HG03442 (cell line): ENCODE results near the gene CCNK.

Experiments
- ATAC-seq: cut with Tn5 transposase; IDR thresholded peaks from one replicate; pipeline ENCODE4 v1.9.1; 2021; ENCODE audit warnings: mild to moderate bottlenecking, moderate library complexity; ENCODE audit not compliant: unreplicated experiment

CCNK gene

DNA sequence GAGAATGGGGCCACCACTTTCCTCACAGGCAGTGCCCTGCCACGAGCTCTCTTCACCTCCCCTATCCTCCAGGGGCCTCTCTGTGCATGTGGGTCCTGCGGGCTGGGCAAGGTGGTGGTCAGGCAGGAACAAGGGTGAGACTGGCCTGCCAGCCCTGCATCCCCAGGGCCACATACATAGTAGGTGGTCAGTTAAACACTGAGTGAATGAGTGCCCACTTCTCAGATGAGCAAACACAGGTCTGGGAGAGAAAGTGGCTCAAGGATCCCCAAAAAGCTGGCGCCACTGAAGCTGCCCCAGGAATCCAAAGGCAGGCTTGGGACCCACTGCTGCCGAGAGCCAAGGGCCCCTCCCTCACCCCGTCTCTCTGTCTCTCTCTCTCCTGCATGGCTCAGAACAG lies 51.1 kb downstream of the CCNK start:
- ATAC-seq = no peak

DNA sequence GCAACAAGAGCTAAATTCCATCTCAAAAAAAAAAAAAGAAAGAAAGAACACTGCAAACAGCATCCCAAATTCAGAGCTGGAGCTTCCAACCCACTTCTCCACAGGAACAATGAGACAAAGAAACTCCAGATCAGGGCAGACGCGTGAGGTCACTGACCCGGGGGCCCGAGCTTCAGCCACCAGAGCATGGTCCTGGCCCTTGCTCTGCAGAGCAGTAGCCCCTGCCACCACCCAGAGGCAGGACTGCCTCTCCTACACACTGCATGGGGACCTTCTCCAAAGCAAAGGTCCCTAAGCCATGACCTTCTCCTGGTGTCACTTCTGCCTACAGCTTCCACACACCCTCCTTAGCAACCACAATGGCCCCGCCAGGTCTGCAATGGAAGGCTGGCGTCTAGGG lies 53.1 kb downstream of the CCNK start:
- no peak for ATAC-seq

DNA sequence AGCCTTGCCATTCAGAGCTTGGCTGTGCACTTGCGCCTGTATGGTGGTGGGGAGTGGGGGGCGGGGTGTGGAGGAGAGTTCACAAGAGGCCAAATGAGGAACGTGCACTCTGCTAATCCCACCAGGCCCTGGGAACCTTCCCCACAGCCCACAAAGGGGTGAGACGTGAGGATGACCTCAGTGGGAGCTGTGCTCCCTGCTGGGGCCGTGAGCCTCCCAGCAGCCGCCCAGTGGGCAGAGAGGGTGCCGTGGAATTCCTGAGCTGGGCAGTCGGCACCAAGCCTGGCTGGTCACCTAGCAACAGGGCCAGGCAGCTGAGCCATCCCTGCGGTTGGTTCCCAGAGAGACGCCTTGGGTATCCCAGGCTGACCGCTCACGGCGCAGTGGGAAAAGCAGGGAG lies 53.7 kb downstream of the CCNK start:
- ATAC-seq = no peak

DNA sequence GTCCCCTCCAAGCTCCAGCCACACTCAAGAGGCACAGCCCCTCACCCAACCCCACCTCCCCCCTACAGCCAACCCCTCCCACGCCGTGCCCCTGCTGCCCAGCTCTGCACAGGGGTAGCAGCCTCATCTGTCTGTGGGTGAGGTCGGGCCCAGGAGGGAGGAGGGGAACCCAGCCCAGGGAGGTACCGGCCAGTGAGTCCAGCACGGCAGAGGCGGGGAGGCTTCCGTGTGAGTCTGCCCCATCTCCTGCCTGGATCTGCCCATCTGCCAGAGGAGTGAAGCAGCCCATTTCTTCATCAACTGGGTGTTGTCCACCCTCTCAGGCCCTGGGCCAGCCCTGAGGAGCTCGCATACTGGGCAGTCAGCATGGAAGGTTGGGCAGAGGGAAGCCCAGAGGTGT lies 54.2 kb downstream of the CCNK start:
- ATAC-seq = no peak

DNA sequence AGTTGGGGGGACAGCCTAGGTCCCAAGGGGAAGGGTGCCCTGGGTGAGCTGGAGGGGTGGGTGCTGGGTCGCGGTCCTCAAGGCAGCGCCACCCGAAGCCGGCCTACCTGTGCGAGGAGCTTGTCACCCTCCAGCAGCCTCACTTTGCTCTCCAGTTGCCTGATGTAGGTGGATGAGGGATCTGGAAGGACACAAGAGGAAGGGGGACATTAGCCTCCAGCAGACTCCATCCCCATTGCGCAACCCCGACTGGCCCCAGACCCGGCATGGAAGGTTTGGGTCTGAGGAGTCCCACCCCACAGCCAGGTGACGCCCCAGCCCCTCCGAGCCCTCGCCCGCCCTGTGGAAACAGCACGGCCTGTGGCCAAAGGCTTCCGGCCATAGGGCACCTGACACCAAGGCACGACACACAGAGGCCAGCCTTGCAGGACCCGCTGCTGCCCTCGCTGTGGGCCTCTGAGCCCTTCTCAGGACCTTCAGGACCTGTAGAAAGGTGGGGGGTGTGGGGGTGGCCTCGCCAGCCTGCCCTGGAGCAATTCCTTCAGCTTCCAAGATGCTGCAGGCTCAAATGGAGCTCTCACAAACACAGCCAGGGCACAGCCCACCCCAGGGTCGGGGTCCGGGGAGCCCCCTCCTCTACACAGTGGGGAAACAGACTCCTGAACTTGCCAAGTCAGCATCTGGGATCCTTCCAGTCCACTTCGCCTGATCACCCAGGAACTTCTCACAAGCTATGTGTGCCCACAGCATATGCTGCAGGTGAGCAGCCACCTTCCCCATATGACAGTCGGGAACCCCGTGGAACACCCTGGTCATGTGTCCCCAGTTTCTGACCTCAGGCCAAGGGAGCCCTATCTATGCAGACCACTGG lies 54.9 kb downstream of the CCNK start:
- ATAC-seq = no peak

DNA sequence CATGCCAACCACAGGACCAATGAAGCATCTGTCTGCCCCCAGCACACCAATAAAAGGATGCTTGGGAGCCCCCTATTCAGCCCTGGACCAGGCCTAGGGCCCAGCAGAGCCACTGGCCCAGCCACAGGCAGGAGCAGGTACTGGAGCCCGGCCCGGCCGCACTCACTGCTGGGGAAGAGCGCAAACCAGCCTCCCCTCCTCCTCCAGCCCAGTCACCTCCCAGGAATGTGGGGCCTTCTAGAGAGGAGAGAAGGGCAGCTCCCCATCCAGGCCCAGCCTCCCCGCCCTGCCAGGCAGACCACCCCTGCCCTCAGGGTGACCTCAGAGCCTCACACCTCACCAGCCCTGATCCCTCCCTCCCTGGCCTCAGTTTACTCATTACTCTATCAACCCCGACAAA lies 56.2 kb downstream of the CCNK start:
- ATAC-seq = no peak

DNA sequence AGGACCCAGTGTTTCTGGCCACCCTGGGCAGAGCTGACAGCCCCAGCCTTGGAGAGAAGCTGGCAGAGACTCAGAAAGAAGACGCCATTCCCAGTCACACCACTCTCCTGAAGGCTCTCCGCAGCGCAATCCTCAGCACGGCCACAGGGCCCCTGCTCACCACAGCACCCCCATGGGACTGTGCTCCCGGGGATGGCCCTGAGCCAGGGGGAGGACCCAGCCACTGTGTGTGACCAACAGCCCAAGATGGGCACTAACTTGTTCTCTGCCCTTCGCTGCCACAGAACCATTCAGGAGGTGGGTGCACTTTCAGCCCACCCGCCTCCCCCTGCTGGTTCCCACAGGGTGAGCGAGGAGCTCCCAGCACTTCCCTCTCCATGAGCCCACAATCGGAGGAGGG lies 57.1 kb downstream of the CCNK start:
- no peak for ATAC-seq

DNA sequence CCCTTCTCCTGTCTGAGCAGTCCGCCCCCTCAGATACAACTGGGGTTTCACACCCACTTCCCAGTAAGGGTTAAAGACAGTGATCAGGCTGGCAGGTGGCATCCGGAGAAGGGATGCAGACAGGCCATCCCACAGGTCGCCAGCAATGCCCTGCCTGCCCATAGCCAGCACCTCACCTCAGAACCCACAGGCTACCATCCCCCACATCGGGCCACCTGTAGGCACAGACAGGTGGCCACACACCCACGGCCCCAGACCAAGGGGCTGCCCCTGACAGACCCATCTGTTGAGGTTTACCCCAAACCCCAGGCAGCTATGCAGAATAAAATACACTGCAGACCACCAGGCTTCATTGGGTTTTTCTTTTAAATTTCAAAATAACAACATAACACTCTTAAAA lies 57.5 kb downstream of the CCNK start:
- no peak for ATAC-seq

DNA sequence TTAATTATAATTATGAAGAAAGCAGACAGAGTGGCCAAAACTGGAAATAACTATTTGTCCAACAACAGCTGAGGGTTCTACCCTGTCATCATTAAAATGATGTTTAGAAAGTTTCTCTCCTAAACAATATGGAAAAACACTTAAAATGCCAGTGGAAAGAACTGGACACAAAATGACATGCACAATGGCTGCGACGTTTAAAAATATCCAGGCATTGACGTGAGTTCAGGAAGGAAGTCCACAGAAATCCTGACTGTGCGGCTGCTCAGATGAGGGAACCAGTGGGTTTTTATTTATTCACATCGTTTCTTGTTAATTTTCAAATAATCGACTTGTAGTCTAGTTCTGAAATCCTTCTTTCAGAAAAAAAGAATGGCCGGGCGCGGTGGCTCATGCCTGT lies 58.3 kb downstream of the CCNK start:
- no peak for ATAC-seq

DNA sequence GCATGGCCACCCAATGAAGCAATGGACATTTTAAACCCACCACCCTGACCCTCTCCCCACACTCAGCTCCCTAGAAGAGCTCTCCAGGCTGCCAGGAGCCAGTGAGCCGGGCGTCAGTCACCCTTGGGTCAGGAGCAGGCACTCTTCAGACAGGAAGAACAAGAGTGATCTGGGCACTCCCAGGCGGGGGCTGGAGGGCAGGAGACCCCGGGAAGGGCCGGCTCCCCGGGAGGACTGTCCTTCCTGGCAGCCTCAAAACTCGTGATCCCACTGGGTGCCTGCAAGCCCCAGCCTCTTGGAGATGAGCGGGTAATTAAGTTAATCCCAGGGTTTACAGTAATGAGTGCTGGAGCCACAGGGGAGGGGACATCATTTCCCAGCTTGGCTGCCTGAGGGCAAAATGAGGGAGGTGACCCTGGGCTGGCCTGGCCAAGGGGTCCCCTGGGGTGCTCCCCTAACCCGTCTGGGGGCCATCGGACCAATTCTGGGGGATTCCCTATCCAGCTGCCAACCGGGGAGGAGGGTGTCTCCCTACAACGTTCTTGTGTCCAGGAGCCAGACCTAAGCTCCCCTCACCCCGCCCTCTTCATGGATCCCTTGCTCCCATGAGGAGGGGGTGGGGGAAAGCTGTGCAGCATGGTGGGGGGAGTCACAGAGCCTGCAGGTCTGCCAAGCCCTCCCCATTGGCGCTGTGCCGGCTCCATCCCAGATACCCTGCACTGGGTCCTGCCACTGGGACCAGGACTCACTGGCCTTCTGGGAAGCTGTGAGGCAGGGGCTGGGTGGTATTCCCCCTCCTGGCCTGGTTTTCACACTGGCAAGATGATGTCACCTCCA lies 59.2 kb downstream of the CCNK start:
- ATAC-seq = no peak

DNA sequence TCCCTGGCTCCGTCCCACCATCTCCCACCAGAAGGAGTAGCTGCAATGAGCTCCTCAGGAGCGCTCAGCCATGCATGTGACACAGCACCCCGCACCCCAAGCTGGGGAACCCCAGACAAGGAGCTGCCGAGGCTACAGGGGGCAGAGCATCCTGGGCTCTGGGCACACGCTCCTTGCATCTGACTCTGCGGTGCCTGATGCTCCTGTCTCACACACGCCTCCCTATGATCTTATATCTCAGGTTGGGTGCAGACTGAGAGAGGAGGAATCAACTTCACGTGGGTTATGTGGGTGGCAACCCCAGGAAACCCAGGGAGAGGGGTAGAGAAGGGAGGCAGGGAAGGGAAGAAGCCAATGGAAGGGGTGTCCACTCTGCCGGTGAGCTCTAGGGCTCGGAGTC lies 60.0 kb downstream of the CCNK start:
- no peak for ATAC-seq

DNA sequence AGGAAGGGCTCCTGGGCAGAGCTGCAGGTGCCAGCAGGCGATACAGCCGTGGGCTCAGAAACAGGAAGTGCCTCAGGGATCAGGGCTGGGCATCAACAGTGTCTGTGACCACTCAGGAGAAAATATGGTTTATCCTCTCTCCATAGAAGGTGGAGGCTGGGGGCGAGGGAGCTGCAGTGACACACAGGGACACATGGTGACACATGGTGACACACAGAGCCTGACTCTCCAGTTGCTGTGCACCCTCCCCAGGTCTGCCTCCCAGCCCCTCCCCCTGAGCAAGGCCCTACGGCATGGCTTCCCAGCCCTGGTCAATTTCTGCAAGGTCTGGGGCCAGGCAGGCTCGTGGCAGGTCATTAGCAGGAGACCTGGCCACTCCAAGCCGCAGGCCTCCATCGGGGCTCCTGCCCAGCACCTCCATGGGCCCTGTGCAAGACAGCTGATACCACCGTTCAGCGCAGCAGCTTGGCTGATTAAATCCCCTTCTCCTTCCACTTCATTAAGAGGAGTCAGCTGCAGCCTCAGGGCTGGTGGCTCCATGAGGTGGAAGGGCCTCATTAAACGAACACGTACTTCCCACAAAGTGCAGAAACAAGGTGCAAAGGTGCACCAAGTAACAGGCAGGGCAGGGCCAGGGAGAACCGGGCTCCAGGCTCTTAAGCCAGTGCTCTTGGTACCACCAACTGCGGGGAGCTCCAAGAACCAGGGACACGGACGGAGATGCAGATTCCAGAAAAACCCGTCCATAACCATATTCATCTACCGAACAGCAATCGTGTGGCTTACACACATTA lies 60.7 kb downstream of the CCNK start:
- no peak for ATAC-seq

DNA sequence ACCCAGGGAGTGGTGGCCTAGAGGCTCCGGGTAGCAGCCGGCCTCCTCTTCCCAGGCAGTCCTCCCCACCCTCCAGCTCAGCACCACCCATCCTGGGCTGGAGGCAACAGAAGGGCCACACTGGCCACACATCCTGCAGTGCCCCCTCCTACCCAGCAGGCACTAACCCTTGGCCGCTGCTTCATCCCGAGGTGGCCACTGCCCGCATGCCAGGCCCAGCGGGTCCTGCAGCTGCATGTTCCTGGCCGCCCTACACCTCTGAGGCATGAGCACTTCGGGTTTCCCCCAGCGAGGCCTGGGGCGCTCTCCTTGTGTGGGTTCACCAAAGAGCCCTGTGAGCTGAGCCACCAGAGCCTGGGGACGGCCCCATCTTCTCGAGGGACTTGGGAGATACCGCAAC lies 61.4 kb downstream of the CCNK start:
- no peak for ATAC-seq

DNA sequence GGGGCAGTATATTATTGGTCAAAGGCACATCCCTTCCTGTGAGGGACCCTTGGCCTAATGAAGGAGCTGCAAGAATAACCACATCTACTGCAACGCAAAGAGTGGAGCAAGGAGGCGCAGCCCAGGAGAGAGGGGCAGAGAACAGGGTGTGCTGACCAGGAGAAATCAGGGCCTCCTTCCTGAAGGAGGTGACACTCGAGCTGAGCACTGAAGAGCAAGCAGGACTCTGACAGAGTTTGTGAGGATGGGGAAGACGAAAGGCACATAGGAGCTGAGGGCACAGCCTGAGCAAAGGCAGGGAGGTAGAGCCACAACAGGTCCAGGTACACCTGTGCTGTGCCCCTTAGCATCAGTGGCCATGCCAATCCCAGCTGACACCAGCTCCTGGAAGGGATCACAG lies 62.2 kb downstream of the CCNK start:
- no peak for ATAC-seq

DNA sequence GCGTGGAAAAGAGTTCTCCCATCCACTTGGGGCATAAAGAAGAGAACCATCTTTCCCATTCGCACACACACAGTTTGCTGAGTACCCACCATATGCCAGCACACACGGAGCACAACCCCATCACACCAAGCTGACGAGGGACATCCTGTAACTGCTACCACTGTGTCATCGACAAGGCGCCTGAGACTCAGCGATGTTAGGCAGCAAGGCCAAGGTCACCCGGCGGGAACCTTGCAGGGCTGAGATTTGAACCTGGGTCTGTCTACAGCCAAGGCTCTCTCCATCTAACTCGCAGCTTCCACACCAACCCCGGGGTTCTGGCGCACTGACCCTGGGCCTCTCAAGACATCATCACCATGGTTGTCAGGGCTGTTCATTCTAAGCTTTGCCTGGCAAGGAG lies 62.8 kb downstream of the CCNK start:
- no peak for ATAC-seq

DNA sequence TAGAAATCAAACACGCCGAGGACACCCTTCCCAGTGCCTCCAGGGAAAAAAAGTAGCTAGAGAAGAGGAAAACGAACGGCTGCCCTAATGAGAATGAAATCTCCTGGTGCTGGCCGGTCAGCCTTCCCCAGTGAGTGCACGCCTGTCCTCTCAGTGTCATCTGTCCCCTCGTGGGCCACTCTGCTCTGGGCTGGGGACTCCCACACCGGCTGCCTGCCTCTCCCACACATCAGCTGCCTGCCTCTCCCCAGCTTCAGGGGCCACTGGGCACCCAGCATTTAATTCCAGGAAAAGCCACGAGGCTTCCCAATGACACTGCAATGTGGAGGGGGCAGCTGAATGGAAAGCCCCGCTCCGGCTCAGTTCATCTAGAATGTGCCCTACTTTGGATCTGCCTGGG lies 63.8 kb downstream of the CCNK start:
- ATAC-seq = no peak

DNA sequence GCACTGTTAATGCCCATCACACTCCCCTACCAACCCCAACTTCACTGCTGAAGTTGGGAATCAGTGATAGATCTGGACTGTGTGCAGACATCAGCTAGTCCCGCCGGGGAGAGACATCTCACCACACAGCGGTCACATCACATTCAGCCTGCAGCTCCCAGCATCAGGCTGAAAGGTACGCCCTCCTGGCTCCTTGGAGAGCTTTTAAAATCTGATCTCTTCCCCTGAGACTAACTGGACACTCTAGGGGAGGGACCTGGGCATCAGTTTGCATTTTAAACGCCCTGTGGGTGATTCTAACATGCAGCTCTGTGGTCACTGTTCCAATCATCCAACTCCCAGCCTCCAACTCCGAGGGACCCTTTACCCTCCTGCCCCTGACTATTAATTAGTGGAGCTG lies 64.4 kb downstream of the CCNK start:
- ATAC-seq = no peak

DNA sequence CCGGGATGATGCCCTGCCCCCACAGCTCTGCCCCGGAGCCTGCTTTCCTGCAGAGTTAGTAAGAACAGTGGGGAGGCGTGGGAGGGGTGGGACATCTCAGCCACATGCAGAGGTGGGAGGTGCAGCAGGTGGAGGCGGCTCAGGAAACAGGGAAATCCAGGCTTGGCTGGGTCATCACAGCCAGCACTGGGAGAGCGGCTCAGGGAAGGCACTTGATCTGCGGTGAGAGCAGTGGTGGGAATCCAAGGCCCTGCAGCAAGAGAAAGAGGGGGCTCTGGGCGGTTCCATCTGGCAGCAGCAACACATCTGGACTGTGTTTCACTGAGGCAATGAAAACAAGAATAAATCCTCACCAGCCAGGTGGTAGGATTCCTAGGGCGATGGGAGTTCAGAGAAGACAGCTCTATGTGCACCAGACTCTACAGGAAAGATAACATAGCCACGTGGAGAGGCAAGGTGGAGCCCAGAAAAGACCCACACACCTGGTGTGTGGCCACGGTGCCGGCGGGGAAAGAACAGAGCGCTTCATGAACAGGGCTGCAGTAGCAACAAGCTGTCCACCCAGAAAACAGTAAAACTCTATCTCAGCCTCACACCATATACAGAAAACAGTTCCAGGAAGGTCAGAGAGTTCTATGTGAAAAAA lies 65.1 kb downstream of the CCNK start:
- no peak for ATAC-seq

DNA sequence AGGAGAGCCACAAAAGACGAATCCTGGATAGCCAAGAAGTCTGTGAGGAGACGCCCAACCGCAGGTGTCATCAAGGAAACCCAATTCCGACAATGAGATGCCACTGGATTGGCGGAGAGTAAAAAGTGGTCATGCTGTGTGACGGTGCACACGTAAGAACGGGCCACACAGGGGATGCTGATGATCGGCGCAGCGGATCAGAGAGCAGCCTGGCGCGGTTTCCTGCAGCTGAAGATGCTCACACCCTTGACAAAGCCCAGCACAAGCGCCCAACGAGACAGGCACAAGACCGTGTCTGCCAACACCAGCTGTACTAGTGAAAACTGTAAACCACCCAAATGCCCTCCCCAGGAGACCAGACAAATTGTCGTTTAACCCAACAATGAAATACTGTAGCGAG lies 67.0 kb downstream of the CCNK start:
- ATAC-seq = no peak

DNA sequence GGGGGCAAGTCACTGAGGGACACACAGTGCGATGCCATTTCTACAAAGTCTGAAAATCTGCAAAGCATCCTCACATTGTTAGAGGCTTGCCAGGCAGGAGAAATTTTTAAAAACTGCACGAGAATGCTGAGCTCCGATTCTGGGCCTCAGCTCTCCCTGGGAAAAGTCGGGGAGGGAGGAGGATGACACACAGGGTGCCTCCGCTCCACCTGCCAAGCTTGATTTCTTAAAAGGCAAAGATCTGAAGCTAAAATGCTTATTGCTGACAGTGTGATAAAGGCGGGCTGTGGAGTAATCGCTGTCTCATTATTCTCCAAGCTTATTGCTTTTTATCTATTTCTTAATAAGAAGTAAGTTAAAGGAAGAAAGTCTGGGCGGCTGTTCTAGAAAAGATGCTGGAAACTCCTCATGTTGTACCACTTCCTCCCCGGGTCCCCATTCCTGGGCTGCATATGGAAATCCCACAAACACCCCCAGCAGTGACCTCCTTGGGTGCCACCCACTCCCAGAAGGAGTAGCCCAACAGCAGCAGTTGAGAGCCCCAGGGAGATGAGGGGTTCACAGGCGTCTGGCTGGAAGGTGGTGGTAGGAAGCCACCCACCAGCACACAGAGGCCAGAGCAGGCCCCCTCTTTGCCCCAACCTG lies 67.8 kb downstream of the CCNK start:
- ATAC-seq = no peak

DNA sequence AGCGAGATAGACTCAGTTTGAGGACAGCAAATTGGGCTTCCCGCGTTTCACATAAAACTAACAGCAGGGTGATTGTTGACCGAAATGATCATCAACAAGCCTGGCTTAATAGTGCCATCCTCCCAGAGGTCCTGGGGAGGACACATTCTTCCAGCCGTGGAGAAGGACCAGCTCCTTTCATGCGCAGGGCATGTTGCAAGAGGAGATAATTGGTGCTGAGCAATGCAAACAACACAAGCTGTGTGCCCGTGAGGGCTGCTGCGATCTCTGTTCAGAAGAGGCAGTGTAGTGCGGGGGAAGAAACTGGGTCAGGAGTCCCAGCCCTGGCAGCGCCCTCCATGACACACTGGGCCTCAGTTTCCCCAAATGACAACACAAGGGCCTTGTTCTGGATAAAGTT lies 68.5 kb downstream of the CCNK start:
- ATAC-seq = no peak
